K562 (cell line): Measurements from ENCODE around the gene ARSD. TPM values are rescaled to one million over a fixed set of nuclear protein-coding genes. Genes with fewer than 3 reads are reported as not detected.

Experiments used
- ATAC-seq: fragments of 200-7000 bp; cut with Tn5 transposase; 3 replicates; pipeline ENCODE4 v1.9.1; 2020; ENCODE audit warnings: moderate library complexity
- BruUV-seq: library from RNA; stranded (reverse); fragments of 400-500 nt; replicated peaks from 2 replicates; lab custom pipeline; 2021; lab: Mats Ljungman, UMichigan
- CTCF ChIA-PET: fragments of 300-600 bp; formaldehyde crosslinking; extraction: SDS; loops from one replicate; lab custom pipeline; 2021; ENCODE audit warnings: low intra/inter-chr PET ratio; lab: Yijun Ruan, JAX
- POLR2A ChIA-PET: fragments of 300-600, 350-650 bp; sonication (Branson Sonifier 250); formaldehyde crosslinking; extraction: SDS; loops from one replicate; lab custom pipeline; 2021; ENCODE audit warnings: antibody characterized with exemption, inconsistent platforms; lab: Yijun Ruan, JAX
- DNase-seq, 4 experiments: peaks; one replicate each; pipeline versions ENCODE4 v3.0.0 to v3.0.0-alpha.2; 2011 to 2018; ENCODE audit warnings: low spot score in 3 of 4, mixed read lengths in 3 of 4; ENCODE audit errors: extremely low read depth in 1 of 4
- FAIRE-seq: peaks from 2 replicates; lab custom pipeline; 2011; peaks lifted over from hg19 to GRCh38; lab: Jason Lieb, UNC
- H2AFZ ChIP-seq: 2 replicates; pipeline ENCODE4 v1.6.0; 2011; ENCODE audit warnings: low read depth, low read length, control low read depth, inconsistent platforms
- H3K27ac ChIP-seq: fragments of 200-600 bp; 3 replicates; pipeline ENCODE4 v1.8.0; 2011; ENCODE audit warnings: low read depth, mild to moderate bottlenecking, control low read depth, inconsistent platforms, low read length, moderate library complexity, mixed read lengths; ENCODE audit errors: extremely low read depth
- H3K27me3 ChIP-seq, 2 experiments: fragments of 300-600 bp in 1 of 2; 2 replicates in 1 of 2; 3 replicates in 1 of 2; pipeline versions ENCODE4 v1.6.0 to v1.8.0; 2011; ENCODE audit warnings: inconsistent platforms in 2 of 2, low read length in 2 of 2, mild to moderate bottlenecking in 1 of 2, mixed read lengths in 1 of 2, moderate library complexity in 1 of 2; ENCODE audit not compliant: control insufficient read depth in 2 of 2, insufficient read depth in 2 of 2
- H3K36me3 ChIP-seq: fragments of 300-600 bp; 3 replicates; pipeline ENCODE4 v1.8.0; 2011; ENCODE audit warnings: mild to moderate bottlenecking, low read length, inconsistent platforms; ENCODE audit not compliant: control insufficient read depth, insufficient read depth
- H3K4me1 ChIP-seq, 2 experiments: fragments of 200-600 bp in 1 of 2; replicated peaks in 1 of 2; 2 replicates in 1 of 2; 3 replicates in 1 of 2; pipeline versions ENCODE4 v1.5.1 to v1.8.0; 2011; ENCODE audit warnings: inconsistent platforms in 2 of 2, low read length in 2 of 2, mild to moderate bottlenecking in 1 of 2, mixed read lengths in 1 of 2, moderate library complexity in 1 of 2; ENCODE audit not compliant: control insufficient read depth in 2 of 2, insufficient read depth in 2 of 2
- H3K4me2 ChIP-seq: 2 replicates; pipeline ENCODE4 v1.6.1; 2011; ENCODE audit warnings: low read length, control low read depth, inconsistent platforms, mixed read lengths; ENCODE audit not compliant: insufficient read depth
- H3K4me3 ChIP-seq: fragments of 200-600 bp; sonication (generic), shearing (Covaris generic); 2 replicates; pipeline ENCODE4 v1.5.1; 2016; ENCODE audit warnings: control low read depth, inconsistent platforms
- H3K79me2 ChIP-seq: fragments of 200-600 bp; 3 replicates; pipeline ENCODE4 v1.8.0; 2011; ENCODE audit warnings: low read length, inconsistent platforms; ENCODE audit not compliant: control insufficient read depth, insufficient read depth
- H3K9ac ChIP-seq, 2 experiments: 2 replicates each; pipeline versions ENCODE4 v1.6.0 to v1.6.1; 2011; ENCODE audit warnings: low read depth in 2 of 2, low read length in 2 of 2, control low read depth in 1 of 2, inconsistent platforms in 1 of 2, mild to moderate bottlenecking in 1 of 2, mixed read lengths in 1 of 2; ENCODE audit not compliant: insufficient read depth in 1 of 2
- H3K9me1 ChIP-seq: one replicate; pipeline ENCODE4 v1.6.0; 2011; ENCODE audit warnings: inconsistent platforms, mild to moderate bottlenecking, low read length, moderate library complexity; ENCODE audit not compliant: control insufficient read depth, insufficient read depth
- H3K9me3 ChIP-seq: replicated peaks from 2 replicates; pipeline ENCODE4 v1.5.1; 2011; ENCODE audit warnings: low read depth, low read length, inconsistent platforms; ENCODE audit not compliant: control insufficient read depth, insufficient read depth
- H4K20me1 ChIP-seq: replicated peaks from 2 replicates; pipeline ENCODE4 v1.6.1; 2011; ENCODE audit warnings: low read length, inconsistent platforms, mixed read lengths; ENCODE audit not compliant: control insufficient read depth, insufficient read depth
- CTBP1 ChIP-seq: fragments of 450-650 bp; IDR thresholded peaks from 2 replicates; pipeline ENCODE4 v1.6.1; 2016; ENCODE audit warnings: borderline replicate concordance
- RAD51 ChIP-seq: fragments of 450-650 bp; IDR thresholded peaks from 2 replicates; pipeline ENCODE4 v1.7.1; 2016; ENCODE audit warnings: low read depth, mild to moderate bottlenecking, borderline replicate concordance
- ZNF318 ChIP-seq, 2 experiments: fragments of 450-650 bp; IDR thresholded peaks; 2 replicates each; pipeline ENCODE4 v1.6.1; 2016; ENCODE audit warnings: mild to moderate bottlenecking in 2 of 2, borderline replicate concordance in 1 of 2, low read depth in 1 of 2, moderate library complexity in 1 of 2
- WGBS: fragments of 100-300 bp; shearing (Covaris generic); methylation state at CpG from one replicate; pipeline ENCODE4 v1.1.6; 2016; ENCODE audit warnings: low coverage, mixed read lengths; ENCODE audit not compliant: insufficient coverage; ENCODE audit errors: missing lambda C conversion rate; 5-methylcytosine and 5-hydroxymethylcytosine counted together
- in situ Hi-C: fragments of 300-500 bp; cut with MboI; formaldehyde crosslinking; loops from 4 replicates; pipeline ENCODE4 v1.15.0; 2018; ENCODE audit warnings: inconsistent platforms, mixed read lengths
- intact Hi-C: fragments of 100-400 bp; cut with micrococcal nuclease; formaldehyde crosslinking; loops from 2 replicates; pipeline ENCODE4 v1.14.2; 2022
- polyA plus RNA-seq, 8 experiments: library from polyadenylated mRNA; depleted of rRNA in 4 of 8; stranded (reverse) in 5 of 8; unstranded in 3 of 8; fragments of >200 nt; fragmentation: Nextera tagmentation in 2 of 8; fragmentation: Illumina TruSeq in 1 of 8; extraction: Ambion mirVana in 2 of 8; extraction: Trizol in 1 of 8; gene quantifications; 2 replicates each; pipeline versions ENCODE4 v1.2.1 to v1.2.3, GENCODE V29; 2011 to 2014; ENCODE audit warnings: inconsistent platforms in 1 of 8, missing spikeins in 1 of 8
- total RNA-seq, 7 experiments: library from RNA; depleted of rRNA in 6 of 7; stranded (reverse); fragments of >200 nt in 6 of 7; fragmentation: Illumina TruSeq in 2 of 7; extraction: Trizol in 2 of 7; gene quantifications; 2 replicates each; pipeline versions ENCODE4 v1.2.1 to v1.2.3, GENCODE V29; 2011 to 2021; ENCODE audit warnings: low replicate concordance in 1 of 7
- TF ChIP-seq, protein P1 (sequence below): fragments of 250-450 bp; sonication (Bioruptor Pico); IDR thresholded peaks from 2 replicates; pipeline ENCODE4 v1.5.0; 2022; ENCODE audit warnings: mild to moderate bottlenecking

Gene ARSD
- total and polyA plus RNA-seq, 9 of the 15 experiments (the other 6 are each of a cell fraction or from before 2014, with no cell fraction given), result 0.05 to 0.23 (median 0.09) TPM; not detected in 1

DNA sequence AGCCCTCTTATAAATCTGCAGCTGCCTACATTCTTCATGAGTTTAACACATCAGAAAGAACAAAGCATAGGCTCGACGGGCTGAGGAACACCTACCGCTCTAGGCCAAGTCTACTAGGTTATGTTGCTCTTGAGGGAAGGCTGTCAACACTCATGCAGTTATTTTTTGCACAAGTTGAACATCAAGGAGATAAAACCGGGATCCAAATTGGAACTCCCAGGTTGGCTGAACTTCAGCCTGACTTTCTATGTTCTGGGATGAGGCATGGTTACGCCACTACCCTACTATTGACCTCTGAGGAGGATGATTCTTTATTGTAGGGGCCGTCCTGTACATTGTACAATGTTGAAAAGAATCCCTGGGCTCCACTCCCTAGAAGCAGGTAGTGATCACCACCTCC, 39.9 kb upstream of the ARSD start:
- ChIA-PET CTCF (no interaction called here), POLR2A (interaction anchor here (0.7 kb wide), 1 partner anchor 356 kb away, joined by 5 read pairs; no protein-coding TSS in a partner anchor)
- Histone ChIP-seq H2AFZ (no peak overlapping the region), H3K4me1 (no peaks in the 10 kb centered on the region; a peak in 1 of 5 replicates), H3K4me2 (no peak overlapping the region), H3K27ac (no peak overlapping the region), H3K9me1 (no peaks in the 10 kb centered on the region), H4K20me1 (no peaks in the 10 kb centered on the region), H3K79me2 (no peaks in the 10 kb centered on the region), H3K4me3 (no peak overlapping the region), H3K27me3 (peaks cover 6 to 23% of the 10 kb centered on the region in 2 experiments; a peak in 3 of 5 replicates), H3K36me3 (no peaks in the 10 kb centered on the region), H3K9ac (no peak overlapping the region), H3K9me3 (no peaks in the 10 kb centered on the region)
- no peak for DNase-seq
- in situ Hi-C loops (no loop called here), intact Hi-C loops (loop anchor here (5.0 kb wide), 1 partner anchor 97 kb away; no protein-coding TSS in a partner anchor)
- TF ChIP-seq RAD51, result no peak
- no peak for TF ChIP-seq CTBP1
- no peak for TF ChIP-seq ZNF318 (IDR thresholded peaks at IDR 0.05; ENCODE audit: borderline replicate concordance in 1 of 2, low read depth in 1 of 2)
- TF ChIP-seq, protein P1, sequence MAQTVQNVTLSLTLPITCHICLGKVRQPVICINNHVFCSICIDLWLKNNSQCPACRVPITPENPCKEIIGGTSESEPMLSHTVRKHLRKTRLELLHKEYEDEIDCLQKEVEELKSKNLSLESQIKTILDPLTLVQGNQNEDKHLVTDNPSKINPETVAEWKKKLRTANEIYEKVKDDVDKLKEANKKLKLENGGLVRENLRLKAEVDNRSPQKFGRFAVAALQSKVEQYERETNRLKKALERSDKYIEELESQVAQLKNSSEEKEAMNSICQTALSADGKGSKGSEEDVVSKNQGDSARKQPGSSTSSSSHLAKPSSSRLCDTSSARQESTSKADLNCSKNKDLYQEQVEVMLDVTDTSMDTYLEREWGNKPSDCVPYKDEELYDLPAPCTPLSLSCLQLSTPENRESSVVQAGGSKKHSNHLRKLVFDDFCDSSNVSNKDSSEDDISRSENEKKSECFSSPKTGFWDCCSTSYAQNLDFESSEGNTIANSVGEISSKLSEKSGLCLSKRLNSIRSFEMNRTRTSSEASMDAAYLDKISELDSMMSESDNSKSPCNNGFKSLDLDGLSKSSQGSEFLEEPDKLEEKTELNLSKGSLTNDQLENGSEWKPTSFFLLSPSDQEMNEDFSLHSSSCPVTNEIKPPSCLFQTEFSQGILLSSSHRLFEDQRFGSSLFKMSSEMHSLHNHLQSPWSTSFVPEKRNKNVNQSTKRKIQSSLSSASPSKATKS, result no peak
- ATAC-seq, result no peak
- no TSS peak for BruUV-seq
- no peak for FAIRE-seq
- WGBS, result 11% methylated on average over 6 of the region's 6 CpGs
